Naive thymus-derived CD4-positive, alpha-beta T cell (primary cell): Measurements from ENCODE around the gene GRIK4. TPM values are rescaled to one million over a fixed set of nuclear protein-coding genes. Genes with fewer than 3 reads are reported as not detected.

Source experiments
- ATAC-seq: fragments of 150-1000 bp; cut with Tn5 transposase; 2 replicates; pipeline ENCODE4 v1.10.0; 2021; ENCODE audit warnings: mild to moderate bottlenecking, moderate library complexity
- CTCF ChIA-PET: fragments of 350-600 bp; sonication (Branson Sonifier 250); formaldehyde crosslinking; loops from one replicate; lab custom pipeline; 2021; ENCODE audit warnings: antibody characterized with exemption; lab: Charles Lee
- POLR2A ChIA-PET: fragments of 350-600 bp; sonication (Branson Sonifier 250); formaldehyde crosslinking; loops from one replicate; lab custom pipeline; 2021; ENCODE audit warnings: antibody characterized with exemption, inconsistent platforms; lab: Charles Lee
- DNase-seq, 9 donors: peaks; one replicate each; pipeline versions ENCODE4 v3.0.0 to v3.0.0-alpha.2; 2020 to 2022; ENCODE audit warnings: mixed read lengths in 1 of 9
- H3K27ac ChIP-seq: one replicate; pipeline ENCODE4 v1.7.0; 2013; ENCODE audit warnings: mild to moderate bottlenecking, low read depth, low read length, moderate library complexity
- H3K27me3 ChIP-seq, 2 donors: one replicate each; pipeline ENCODE4 v1.7.0; 2013; ENCODE audit warnings: low read length in 2 of 2, mild to moderate bottlenecking in 2 of 2, moderate library complexity in 2 of 2; ENCODE audit not compliant: control insufficient read depth in 2 of 2, insufficient read depth in 2 of 2
- H3K36me3 ChIP-seq, 3 experiments: 1 replicate in 2 of 3; 2 replicates in 1 of 3; pipeline ENCODE4 v1.7.0; 2013; ENCODE audit warnings: low read length in 3 of 3, mild to moderate bottlenecking in 3 of 3, moderate library complexity in 1 of 3; ENCODE audit not compliant: insufficient read depth in 3 of 3, control insufficient read depth in 2 of 3
- H3K4me1 ChIP-seq, 2 donors: one replicate each; pipeline ENCODE4 v1.7.0; 2013; ENCODE audit warnings: low read length in 2 of 2, mild to moderate bottlenecking in 2 of 2, moderate library complexity in 1 of 2; ENCODE audit not compliant: control insufficient read depth in 2 of 2, insufficient read depth in 2 of 2
- H3K4me3 ChIP-seq: 2 replicates; pipeline ENCODE4 v1.7.0; 2013; ENCODE audit warnings: mild to moderate bottlenecking, low read length
- H3K9me3 ChIP-seq, 3 experiments: 1 replicate in 2 of 3; 2 replicates in 1 of 3; pipeline ENCODE4 v1.7.0; 2013; ENCODE audit warnings: low read length in 3 of 3; ENCODE audit not compliant: control insufficient read depth in 2 of 3
- H3K27ac Mint-ChIP-seq, 9 donors: one replicate each; pipeline ENCODE4 v1.8.0; 2020 to 2022; ENCODE audit warnings: mixed read lengths in 9 of 9, mild to moderate bottlenecking in 8 of 9, moderate library complexity in 5 of 9, inconsistent platforms in 2 of 9
- H3K27me3 Mint-ChIP-seq, 5 donors: one replicate each; pipeline ENCODE4 v1.8.0; 2021 to 2022; ENCODE audit warnings: mixed read lengths in 5 of 5, mild to moderate bottlenecking in 1 of 5
- H3K36me3 Mint-ChIP-seq, 5 donors: one replicate each; pipeline ENCODE4 v1.8.0; 2020 to 2022; ENCODE audit warnings: mixed read lengths in 5 of 5, mild to moderate bottlenecking in 3 of 5, inconsistent platforms in 1 of 5
- H3K4me1 Mint-ChIP-seq, 7 donors: one replicate each; pipeline ENCODE4 v1.8.0; 2020 to 2022; ENCODE audit warnings: mixed read lengths in 7 of 7, mild to moderate bottlenecking in 3 of 7, inconsistent platforms in 1 of 7
- H3K4me3 Mint-ChIP-seq, 10 donors: one replicate each; pipeline ENCODE4 v1.8.0; 2020 to 2022; ENCODE audit warnings: mild to moderate bottlenecking in 10 of 10, mixed read lengths in 10 of 10, moderate library complexity in 6 of 10, inconsistent platforms in 2 of 10
- H3K9me3 Mint-ChIP-seq, 11 donors: one replicate each; pipeline ENCODE4 v1.8.0; 2020 to 2022; ENCODE audit warnings: mixed read lengths in 11 of 11, mild to moderate bottlenecking in 4 of 11, inconsistent platforms in 1 of 11, moderate library complexity in 1 of 11
- intact Hi-C, 2 donors: fragments of 100-400 bp; cut with micrococcal nuclease; formaldehyde crosslinking; loops; one replicate each; pipeline ENCODE4 v1.15.1; 2023
- polyA plus RNA-seq, 2 donors: library from polyadenylated mRNA; unstranded; fragments of 300-500 nt; fragmentation: Illumina TruSeq; gene quantifications; one replicate each; pipeline ENCODE4 v1.2.3, GENCODE V29; 2021
- total RNA-seq, 6 experiments: library from RNA in 5 of 6; stranded (reverse) in 5 of 6; gene quantifications; 1 replicate in 5 of 6; 2 replicates in 1 of 6; pipeline ENCODE4 v1.2.3 and lab custom pipeline; 2021 to 2026

GRIK4 gene
- total and polyA plus RNA-seq, 7 experiments from 2014 or later = 0.93 to 3.8 TPM; not detected in 5

- no peak for ATAC-seq
These were observed 200.5 kb downstream of the GRIK4 start for GRCh38 chr11:120712014-120712413.

GRCh38 chr11:120712881-120713280 lies 201.3 kb downstream of the GRIK4 start:
- peaks cover 0 to 12% (median 1%) of the 10 kb centered on the region in 11 donors for H3K9me3 Mint-ChIP-seq
- H3K9me3 ChIP-seq = no peaks in the 10 kb centered on the region
- H3K27me3 ChIP-seq = no peaks in the 10 kb centered on the region
- no peaks in the 10 kb centered on the region for H3K36me3 Mint-ChIP-seq
- peaks cover 0 to 13% (median 5%) of the 10 kb centered on the region in 7 donors for H3K4me1 Mint-ChIP-seq
- intact Hi-C loops = no loop called here
- H3K4me3 Mint-ChIP-seq = no peak overlapping the region
- ATAC-seq (no peak), DNase-seq (no peak)
- ChIA-PET CTCF (no interaction called here), POLR2A (no interaction called here)
- peak overlapping the region in 1 of 9 donors; percentile 11 for H3K27ac Mint-ChIP-seq
- no peaks in the 10 kb centered on the region for H3K36me3 ChIP-seq
- peaks cover 0 to 18% (median 11%) of the 10 kb centered on the region in 5 donors for H3K27me3 Mint-ChIP-seq
- no peak overlapping the region for H3K4me3 ChIP-seq
- no peaks in the 10 kb centered on the region for H3K4me1 ChIP-seq
- no peak overlapping the region for H3K27ac ChIP-seq

More at GRCh38 chr11:120712014-120712413, 200.5 kb downstream of the GRIK4 start:
- Mint-ChIP-seq H3K27ac (no peak overlapping the region), H3K4me3 (no peak overlapping the region), H3K36me3 (peaks cover 0 to under 1% (median 0%) of the 10 kb centered on the region in 5 donors), H3K9me3 (peaks cover 0 to 20% (median 3%) of the 10 kb centered on the region in 11 donors), H3K27me3 (peaks cover 0 to 18% (median 13%) of the 10 kb centered on the region in 5 donors), H3K4me1 (peaks cover 0 to 13% (median 5%) of the 10 kb centered on the region in 7 donors)
- POLR2A ChIA-PET = no interaction called here
- H3K27me3 ChIP-seq = no peaks in the 10 kb centered on the region
- H3K4me1 ChIP-seq = no peaks in the 10 kb centered on the region
- no peaks in the 10 kb centered on the region for H3K36me3 ChIP-seq
- no peak overlapping the region for H3K27ac ChIP-seq
- H3K4me3 ChIP-seq = no peak overlapping the region
- CTCF ChIA-PET = no interaction called here
- peaks cover 0 to 9% (median 0%) of the 10 kb centered on the region in 3 experiments for H3K9me3 ChIP-seq
- intact Hi-C loops = no loop called here
- no peak for DNase-seq

- peaks cover 0 to 8% (median 0%) of the 10 kb centered on the region in 11 donors for H3K9me3 Mint-ChIP-seq
- H3K4me3 ChIP-seq = no peak overlapping the region
- H3K27ac Mint-ChIP-seq = no peak overlapping the region
- CTCF ChIA-PET = no interaction called here
- H3K36me3 ChIP-seq = no peaks in the 10 kb centered on the region
- peaks cover 0 to 13% (median 5%) of the 10 kb centered on the region in 7 donors for H3K4me1 Mint-ChIP-seq
- H3K27me3 Mint-ChIP-seq = peaks cover 0 to 21% (median 15%) of the 10 kb centered on the region in 5 donors
- POLR2A ChIA-PET = no interaction called here
- H3K4me3 Mint-ChIP-seq = no peak overlapping the region
- H3K36me3 Mint-ChIP-seq = no peaks in the 10 kb centered on the region
- ATAC-seq (no peak), DNase-seq (no peak)
- no peaks in the 10 kb centered on the region for H3K27me3 ChIP-seq
- H3K4me1 ChIP-seq = no peaks in the 10 kb centered on the region
- intact Hi-C loops = no loop called here
- H3K9me3 ChIP-seq = no peaks in the 10 kb centered on the region
- no peak overlapping the region for H3K27ac ChIP-seq
These were observed 201.7 kb downstream of the GRIK4 start for GRCh38 chr11:120713296-120713695.

GRCh38 chr11:120714438-120714837 lies 202.9 kb downstream of the GRIK4 start:
- H3K36me3 Mint-ChIP-seq = no peaks in the 10 kb centered on the region
- H3K4me1 Mint-ChIP-seq = peaks cover 0 to 13% (median 5%) of the 10 kb centered on the region in 7 donors
- H3K27me3 Mint-ChIP-seq = peaks cover 0 to 24% (median 14%) of the 10 kb centered on the region in 5 donors
- POLR2A ChIA-PET = no interaction called here
- no peaks in the 10 kb centered on the region for H3K9me3 ChIP-seq
- no peak overlapping the region for H3K4me3 ChIP-seq
- no peak for ATAC-seq
- DNase-seq = no peak
- H3K36me3 ChIP-seq = no peaks in the 10 kb centered on the region
- H3K4me1 ChIP-seq = no peaks in the 10 kb centered on the region
- intact Hi-C loops = no loop called here
- H3K27ac ChIP-seq = no peak overlapping the region
- CTCF ChIA-PET = no interaction called here
- H3K4me3 Mint-ChIP-seq = peak overlapping the region in 5 of 10 donors; percentile 9 to 78 (median 61)
- H3K9me3 Mint-ChIP-seq = peaks cover 0 to 2% (median 0%) of the 10 kb centered on the region in 11 donors
- H3K27ac Mint-ChIP-seq = peak overlapping the region in 1 of 9 donors; percentile 4
- H3K27me3 ChIP-seq = no peaks in the 10 kb centered on the region

GRCh38 chr11:120715239-120715638 lies 203.7 kb downstream of the GRIK4 start:
- no peaks in the 10 kb centered on the region for H3K36me3 ChIP-seq
- H3K4me1 ChIP-seq = no peaks in the 10 kb centered on the region
- H3K4me3 ChIP-seq = no peak overlapping the region
- no peaks in the 10 kb centered on the region for H3K27me3 ChIP-seq
- ChIA-PET CTCF (no interaction called here), POLR2A (no interaction called here)
- DNase-seq (no peak), ATAC-seq (no peak)
- no peaks in the 10 kb centered on the region for H3K9me3 ChIP-seq
- H3K27me3 Mint-ChIP-seq = peaks cover 0 to 28% (median 22%) of the 10 kb centered on the region in 5 donors
- no peaks in the 10 kb centered on the region for H3K36me3 Mint-ChIP-seq
- peaks cover 0 to 13% (median 5%) of the 10 kb centered on the region in 7 donors for H3K4me1 Mint-ChIP-seq
- H3K27ac ChIP-seq = no peak overlapping the region
- intact Hi-C loops = no loop called here
- H3K4me3 Mint-ChIP-seq = peak overlapping the region; percentile 42 to 78 (median 62)
- peaks cover 0 to 2% (median 0%) of the 10 kb centered on the region in 11 donors for H3K9me3 Mint-ChIP-seq
- no peak overlapping the region for H3K27ac Mint-ChIP-seq

GRCh38 chr11:120717042-120717441 lies 205.5 kb downstream of the GRIK4 start:
- no peaks in the 10 kb centered on the region for H3K4me1 ChIP-seq
- POLR2A ChIA-PET = no interaction called here
- Mint-ChIP-seq H3K27ac (no peak overlapping the region), H3K4me1 (peaks cover 0 to 13% (median 5%) of the 10 kb centered on the region in 7 donors), H3K4me3 (no peak overlapping the region), H3K27me3 (peaks cover 2 to 38% (median 33%) of the 10 kb centered on the region in 5 donors), H3K9me3 (peaks cover 0 to under 1% (median 0%) of the 10 kb centered on the region in 11 donors), H3K36me3 (no peaks in the 10 kb centered on the region)
- H3K4me3 ChIP-seq = no peak overlapping the region
- intact Hi-C loops = no loop called here
- H3K27me3 ChIP-seq = no peaks in the 10 kb centered on the region
- H3K9me3 ChIP-seq = no peaks in the 10 kb centered on the region
- DNase-seq (no peak), ATAC-seq (no peak)
- no peaks in the 10 kb centered on the region for H3K36me3 ChIP-seq
- H3K27ac ChIP-seq = no peak overlapping the region
- CTCF ChIA-PET = no interaction called here

- H3K27me3 ChIP-seq = no peaks in the 10 kb centered on the region
- no peak overlapping the region for H3K4me3 ChIP-seq
- H3K36me3 ChIP-seq = no peaks in the 10 kb centered on the region
- peaks cover 0 to 13% (median 5%) of the 10 kb centered on the region in 7 donors for H3K4me1 Mint-ChIP-seq
- no peak overlapping the region for H3K27ac ChIP-seq
- H3K4me3 Mint-ChIP-seq = no peak overlapping the region
- ChIA-PET POLR2A (no interaction called here), CTCF (no interaction called here)
- DNase-seq (no peak), ATAC-seq (no peak)
- no peaks in the 10 kb centered on the region for H3K9me3 Mint-ChIP-seq
- H3K9me3 ChIP-seq = no peaks in the 10 kb centered on the region
- H3K36me3 Mint-ChIP-seq = no peaks in the 10 kb centered on the region
- intact Hi-C loops = no loop called here
- peaks cover 2 to 37% (median 33%) of the 10 kb centered on the region in 5 donors for H3K27me3 Mint-ChIP-seq
- H3K27ac Mint-ChIP-seq = no peak overlapping the region
- no peaks in the 10 kb centered on the region for H3K4me1 ChIP-seq
These were observed 206.1 kb downstream of the GRIK4 start for GRCh38 chr11:120717623-120718022.
